ENCODE measurements around the gene FGF7. TPM values are rescaled to one million over a fixed set of nuclear protein-coding genes. Genes with fewer than 3 reads are reported as not detected.

The FGF7 gene
- total RNA-seq, 1 experiment from 2014 or later, result not detected

GRCh38 chr15:49492830-49493229 is 69.8 kb downstream of the FGF7 start:
- H2BK12ac ChIP-seq (ENCODE audit: insufficient read length, low read depth, low read length), result no peak overlapping the region
- H3K4ac ChIP-seq (ENCODE audit: low read depth, low read length), result no peak overlapping the region
- H3K4me1 Mint-ChIP-seq, result peaks cover 0 to 3% of the 10 kb centered on the region in 2 experiments; a peak in 2 of 4 replicates
- H4K8ac ChIP-seq (replicated peaks; ENCODE audit: insufficient read length, low read depth, low read length), result no peak overlapping the region
- H3K9ac ChIP-seq (ENCODE audit: extremely low read depth, insufficient read length, low read length), result no peak overlapping the region
- H3K27me3 ChIP-seq (ENCODE audit: insufficient read depth, low read length), result no peaks in the 10 kb centered on the region
- H3K27me3 Mint-ChIP-seq (ENCODE audit: low read depth), result no peaks in the 10 kb centered on the region
- H2BK15ac ChIP-seq (ENCODE audit: low read depth, low read length), result no peak overlapping the region
- no peak overlapping the region for H3K23ac ChIP-seq (ENCODE audit: insufficient read length, low read depth, low read length)
- H3K4me3 Mint-ChIP-seq, result no peak overlapping the region
- no peaks in the 10 kb centered on the region for H3K23me2 ChIP-seq (ENCODE audit: insufficient read length, low read depth, low read length, poor library complexity, severe bottlenecking)
- H2BK120ac ChIP-seq (ENCODE audit: low read depth, low read length, poor library complexity, severe bottlenecking), result no peak overlapping the region
- no peak overlapping the region for H2AFZ ChIP-seq (ENCODE audit: low read length)
- H3K27ac ChIP-seq (ENCODE audit: insufficient read length, low read depth, low read length), result no peak overlapping the region
- no peak overlapping the region for H2BK20ac ChIP-seq (ENCODE audit: low read depth, low read length, poor library complexity, severe bottlenecking)
- DNase-seq, result no peak
- H4K5ac ChIP-seq (ENCODE audit: insufficient read length, low read depth, low read length), result no peak overlapping the region
- no peak overlapping the region for H2BK5ac ChIP-seq (ENCODE audit: insufficient read length, low read length)
- H4K20me1 ChIP-seq (ENCODE audit: control insufficient read depth, insufficient read depth, insufficient read length), result no peaks in the 10 kb centered on the region
- no peaks in the 10 kb centered on the region for H3K9me3 Mint-ChIP-seq
- H4K91ac ChIP-seq (ENCODE audit: insufficient read length, low read depth, low read length), result no peak overlapping the region
- no peaks in the 10 kb centered on the region for H3K4me1 ChIP-seq (ENCODE audit: insufficient read depth, low read length)
- H2AK5ac ChIP-seq (ENCODE audit: insufficient read length, low read length), result no peak overlapping the region
- no CpG with 5 or more reads among the region's 1 CpG for WGBS (ENCODE audit: extremely low coverage, insufficient read length, low lambda C conversion rate)
- H3K79me1 ChIP-seq (ENCODE audit: insufficient read depth, low read depth, low read length, poor library complexity, severe bottlenecking), result no peaks in the 10 kb centered on the region
- no peak for TF ChIP-seq CTCF (conservative IDR thresholded peaks at IDR 0.05)
- H3K9me3 ChIP-seq (ENCODE audit: control insufficient read depth, low read depth, low read length), result no peaks in the 10 kb centered on the region
- H3K79me2 ChIP-seq (ENCODE audit: insufficient read depth, low read length), result no peaks in the 10 kb centered on the region
- H3T11ph ChIP-seq (ENCODE audit: low read length), result no peak overlapping the region
- H3K27ac Mint-ChIP-seq, result no peak overlapping the region
- no peaks in the 10 kb centered on the region for H3K36me3 Mint-ChIP-seq (ENCODE audit: insufficient read depth in 1 of 3, low read depth in 3 of 3)
- no peak overlapping the region for H3K4me2 ChIP-seq (ENCODE audit: insufficient read depth, insufficient read length, low read length)
- no peak overlapping the region for H3K56ac ChIP-seq (ENCODE audit: insufficient read length, low read depth, low read length)
- no peak overlapping the region for H3K18ac ChIP-seq (ENCODE audit: insufficient read length, low read depth, low read length)
- no peak overlapping the region for H3K14ac ChIP-seq (ENCODE audit: insufficient read depth, low read length)
